HepG2 (cell line): ENCODE measurements around the gene DDX17. TPM values are rescaled to one million over a fixed set of nuclear protein-coding genes. Genes with fewer than 3 reads are reported as not detected.

Experiments
- BCL3 ChIP-seq: sonication (generic); formaldehyde crosslinking; IDR thresholded peaks from 2 replicates; pipeline ENCODE4 v1.5.1; 2020; ENCODE audit warnings: mild to moderate bottlenecking, missing genetic modification reagents, moderate library complexity
- ELF1 ChIP-seq: sonication (generic); formaldehyde crosslinking; IDR thresholded peaks from 2 replicates; pipeline ENCODE4 v1.4.0; 2020; ENCODE audit warnings: missing genetic modification reagents
- FOXC1 ChIP-seq: sonication (generic); formaldehyde crosslinking; IDR thresholded peaks from 2 replicates; pipeline ENCODE4 v1.8.0; 2022; ENCODE audit warnings: mild to moderate bottlenecking, missing genetic modification reagents, borderline replicate concordance
- HNF1B ChIP-seq: sonication (generic); formaldehyde crosslinking; IDR thresholded peaks from 2 replicates; pipeline ENCODE4 v1.5.1; 2020; ENCODE audit warnings: mild to moderate bottlenecking, moderate library complexity, missing genetic modification reagents
- HOXA9 ChIP-seq: sonication (generic); formaldehyde crosslinking; IDR thresholded peaks from 2 replicates; pipeline ENCODE4 v1.8.1; 2022; ENCODE audit warnings: missing genetic modification reagents, mild to moderate bottlenecking, moderate library complexity, borderline replicate concordance
- MYPOP ChIP-seq: sonication (generic); formaldehyde crosslinking; IDR thresholded peaks from 2 replicates; pipeline ENCODE4 v1.8.1; 2023; ENCODE audit warnings: mild to moderate bottlenecking, moderate library complexity, missing genetic modification reagents
- NPAS2 ChIP-seq: sonication (generic); formaldehyde crosslinking; IDR thresholded peaks from 2 replicates; pipeline ENCODE4 v1.8.0; 2022; ENCODE audit warnings: mild to moderate bottlenecking, missing genetic modification reagents, borderline replicate concordance
- POLR2G ChIP-seq: fragments of 200-400 bp; formaldehyde crosslinking; IDR thresholded peaks from 2 replicates; pipeline ENCODE4 v1.6.1; 2018; ENCODE audit warnings: mild to moderate bottlenecking, low read depth, low read length, moderate library complexity
- SNRNP70 ChIP-seq: fragments of 200-400 bp; formaldehyde crosslinking; IDR thresholded peaks from 2 replicates; pipeline ENCODE4 v1.6.1; 2017; ENCODE audit warnings: mild to moderate bottlenecking, low read depth, low read length, moderate library complexity
- SP1 ChIP-seq, 2 experiments: fragments of 450-650 bp in 1 of 2; sonication (generic) in 1 of 2; formaldehyde crosslinking in 1 of 2; IDR thresholded peaks; 2 replicates each; pipeline versions ENCODE4 v1.4.0 to v1.6.1; 2016 to 2020; ENCODE audit warnings: missing genetic modification reagents in 1 of 2
- TAF1 ChIP-seq: sonication (generic); formaldehyde crosslinking; IDR thresholded peaks from 2 replicates; pipeline ENCODE4 v1.4.0; 2020; ENCODE audit warnings: missing genetic modification reagents
- TEAD3 ChIP-seq: optimal IDR thresholded peaks from 2 replicates; pipeline ENCODE3; 2016; ENCODE audit warnings: borderline replicate concordance
- ZEB1 ChIP-seq: IDR thresholded peaks from 2 replicates; pipeline ENCODE4 v1.6.1; 2012; ENCODE audit warnings: mild to moderate bottlenecking, low read depth, inconsistent platforms; ENCODE audit not compliant: insufficient replicate concordance
- ZNF503 ChIP-seq: sonication (generic); formaldehyde crosslinking; IDR thresholded peaks from 2 replicates; pipeline ENCODE4 v1.4.0; 2020; ENCODE audit warnings: missing genetic modification reagents
- ZNF687 ChIP-seq: sonication (generic); formaldehyde crosslinking; IDR thresholded peaks from 2 replicates; pipeline ENCODE4 v1.5.1; 2020; ENCODE audit warnings: mild to moderate bottlenecking, missing genetic modification reagents, moderate library complexity
- ZNF784 ChIP-seq: sonication (generic); formaldehyde crosslinking; IDR thresholded peaks from 2 replicates; pipeline ENCODE4 v1.5.1; 2020; ENCODE audit warnings: missing genetic modification reagents, mild to moderate bottlenecking, borderline replicate concordance
- ZNF878 ChIP-seq: sonication (generic); formaldehyde crosslinking; IDR thresholded peaks from 2 replicates; pipeline ENCODE4 v1.8.1; 2023; ENCODE audit warnings: mild to moderate bottlenecking, missing genetic modification reagents, moderate library complexity
- ZSCAN25 ChIP-seq: sonication (generic); formaldehyde crosslinking; IDR thresholded peaks from 2 replicates; pipeline ENCODE4 v1.8.0; 2022; ENCODE audit warnings: mild to moderate bottlenecking, missing genetic modification reagents
- polyA plus RNA-seq, 8 experiments: library from polyadenylated mRNA; depleted of rRNA in 3 of 8; stranded (reverse) in 7 of 8; unstranded in 1 of 8; fragments of >200 nt; fragmentation: Illumina TruSeq in 4 of 8; extraction: Trizol in 4 of 8; gene quantifications; 2 replicates each; pipeline versions ENCODE4 v1.2.1 to v1.2.3, GENCODE V29; 2011 to 2016; ENCODE audit warnings: low read depth in 4 of 8, missing spikeins in 1 of 8, mixed read lengths in 1 of 8; ENCODE audit not compliant: insufficient read depth in 1 of 8
- total RNA-seq, 5 experiments: library from RNA; depleted of rRNA; stranded (reverse); fragments of >200 nt; fragmentation: Illumina TruSeq; extraction: Trizol; gene quantifications; 2 replicates each; pipeline ENCODE4 v1.2.3, GENCODE V29; 2016; ENCODE audit warnings: low read depth in 1 of 5

The DDX17 gene
- total and polyA plus RNA-seq, 2 of the 13 experiments (the other 11 are each of a cell fraction or from before 2014, with no cell fraction given): 238 to 344 TPM

- peak; percentile 23; the same call in 1 of the 2 replicates for TF ChIP-seq HOXA9 (CRISPR knock-in tag)
- no peak for TF ChIP-seq ZNF784 (CRISPR knock-in tag)
- TF ChIP-seq MYPOP (CRISPR knock-in tag): 0 out of 2 replicates have a peak, but pooled peaks have one; percentile 15
- peak; percentile 33 for TF ChIP-seq TEAD3 (CRISPR knock-in tag)
- TF ChIP-seq ZNF687 (CRISPR knock-in tag): peak; percentile 82
- TF ChIP-seq ELF1 (CRISPR knock-in tag): peak; percentile 44; the same call in 1 of the 2 replicates
- TF ChIP-seq NPAS2 (CRISPR knock-in tag): no peak
- no peak for TF ChIP-seq ZNF503
- TF ChIP-seq ZNF878 (CRISPR knock-in tag): no peak
- peak; percentile 13; the same call in 1 of the 2 replicates for TF ChIP-seq ZSCAN25 (CRISPR knock-in tag)
- TF ChIP-seq POLR2G: peak; percentile 45; the same call in 1 of the 2 replicates
- 0 out of 2 replicates have a peak, but pooled peaks have one; percentile 46 for TF ChIP-seq FOXC1
- no peak for TF ChIP-seq SP1 (IDR thresholded peaks at IDR 0.05)
- TF ChIP-seq SP1 (CRISPR knock-in tag; IDR thresholded peaks at IDR 0.05): 0 out of 2 replicates have a peak, but pooled peaks have one; percentile 13
- TF ChIP-seq SNRNP70: no peak
- no peak for TF ChIP-seq ZEB1
- TF ChIP-seq TAF1 (CRISPR knock-in tag): peak; percentile 28
- peak; percentile 62; the same call in 1 of the 2 replicates for TF ChIP-seq BCL3
- peak; percentile 16; the same call in 1 of the 2 replicates for TF ChIP-seq HNF1B (CRISPR knock-in tag)
Measured at GRCh38 chr22:38467438-38467903, 38.6 kb downstream of the DDX17 start (continued).
